Activated naive CD4-positive, alpha-beta T cell treated with anti-CD3 and anti-CD28 coated beads for 36 hours (primary cell): ENCODE data around the gene CXXC1. TPM values are rescaled to one million over a fixed set of nuclear protein-coding genes. Genes with fewer than 3 reads are reported as not detected.
"Not testable (repeated sequence)": the region's sequence is repeated elsewhere in the genome, so short reads cannot be mapped to it uniquely, and the experiment has no call there.

ENCODE experiments used
- CTCF ChIA-PET: fragments of 350-600 bp; sonication (Branson Sonifier 250); formaldehyde crosslinking; loops from one replicate; lab custom pipeline; 2021; ENCODE audit warnings: antibody characterized with exemption; lab: Charles Lee
- DNase-seq: peaks from one replicate; pipeline ENCODE4 v3.0.0-alpha.2; 2020
- H3K27ac Mint-ChIP-seq: one replicate; pipeline ENCODE4 v1.8.0; 2021; ENCODE audit warnings: mild to moderate bottlenecking, mixed read lengths
- H3K27me3 Mint-ChIP-seq: one replicate; pipeline ENCODE4 v1.8.0; 2021; ENCODE audit warnings: low read depth, mixed read lengths
- H3K36me3 Mint-ChIP-seq: one replicate; pipeline ENCODE4 v1.8.0; 2021; ENCODE audit warnings: low read depth, mixed read lengths
- H3K4me1 Mint-ChIP-seq: one replicate; pipeline ENCODE4 v1.8.0; 2021; ENCODE audit warnings: low read depth, mixed read lengths
- H3K4me3 Mint-ChIP-seq: one replicate; pipeline ENCODE4 v1.8.0; 2021; ENCODE audit warnings: mild to moderate bottlenecking, moderate library complexity, mixed read lengths
- H3K9me3 Mint-ChIP-seq: one replicate; pipeline ENCODE4 v1.8.0; 2021; ENCODE audit warnings: mixed read lengths
- intact Hi-C: fragments of 100-400 bp; cut with micrococcal nuclease; formaldehyde crosslinking; loops from one replicate; pipeline ENCODE4 v1.15.1; 2023
- total RNA-seq, 2 experiments: library from RNA; stranded (reverse); gene quantifications; one replicate each; pipeline ENCODE4 v1.2.3, GENCODE V29; 2021

The CXXC1 gene
- total RNA-seq, 2 experiments from 2014 or later: 71.5 to 75.3 TPM

GRCh38 chr18:50288348-50289107 is 1.0 kb upstream of the CXXC1 start:
- not testable (repeated sequence) for H3K9me3 Mint-ChIP-seq, DNase-seq, H3K27me3 Mint-ChIP-seq
- intact Hi-C loops: loop anchor here (1.0 to 10.0 kb wide), 4 partner anchors 10 to 1354 kb away; partner anchors contain the start of gene ACAA2
- Mint-ChIP-seq H3K27ac (peak overlapping the region; percentile 95), H3K4me3 (peak overlapping the region; percentile 93), H3K36me3 (peaks cover 33% of the 10 kb centered on the region), H3K4me1 (peaks cover 24% of the 10 kb centered on the region)
- CTCF ChIA-PET: interaction anchor here (0.5 to 1.2 kb wide), 4 partner anchors 64 to 92 kb away, joined by 3 to 4 read pairs (median 4); no protein-coding TSS in a partner anchor

- CTCF ChIA-PET: no interaction called here
- Mint-ChIP-seq H3K4me1 (peaks cover 27% of the 10 kb centered on the region), H3K36me3 (peaks cover 47% of the 10 kb centered on the region), H3K9me3 (no peaks in the 10 kb centered on the region), H3K27me3 (no peaks in the 10 kb centered on the region), H3K4me3 (peak overlapping the region; percentile 93), H3K27ac (peak overlapping the region; percentile 95)
- intact Hi-C loops: loop anchor here (1.0 to 10.0 kb wide), 11 partner anchors 20 to 1352 kb away; partner anchors contain the start of genes ACAA2, CFAP53, RPL17 and SKA1
- DNase-seq: peak; percentile 20
These were observed 458 bp downstream of the CXXC1 start for GRCh38 chr18:50287028-50287440.

- CTCF ChIA-PET: no interaction called here
- intact Hi-C loops: loop anchor here (1.0 to 10.0 kb wide), 11 partner anchors 20 to 1352 kb away; partner anchors contain the start of genes ACAA2, CFAP53, RPL17 and SKA1
- peak overlapping the region; percentile 93 for H3K4me3 Mint-ChIP-seq
- H3K4me1 Mint-ChIP-seq: peaks cover 27% of the 10 kb centered on the region
- DNase-seq: no peak
- H3K27ac Mint-ChIP-seq: peak overlapping the region; percentile 95
- no peaks in the 10 kb centered on the region for H3K27me3 Mint-ChIP-seq
- H3K9me3 Mint-ChIP-seq: no peaks in the 10 kb centered on the region
- H3K36me3 Mint-ChIP-seq: peaks cover 47% of the 10 kb centered on the region
These were observed 983 bp downstream of the CXXC1 start for GRCh38 chr18:50286391-50287027.

- Mint-ChIP-seq H3K36me3 (peaks cover 50% of the 10 kb centered on the region), H3K4me1 (peaks cover 31% of the 10 kb centered on the region), H3K4me3 (peak overlapping the region; percentile 93), H3K27me3 (no peaks in the 10 kb centered on the region), H3K27ac (peak overlapping the region; percentile 95), H3K9me3 (no peaks in the 10 kb centered on the region)
- intact Hi-C loops: loop anchor here (2.0 to 10.0 kb wide), 5 partner anchors 35 to 1351 kb away; partner anchors contain the start of gene ACAA2
- CTCF ChIA-PET: interaction anchor here (0.5 kb wide), 1 partner anchor 53 kb away, joined by 4 read pairs; no protein-coding TSS in a partner anchor
- no peak for DNase-seq
These were observed 1.7 kb downstream of the CXXC1 start for GRCh38 chr18:50285631-50286321.

GRCh38 chr18:50285071-50285470 is 2.4 kb downstream of the CXXC1 start:
- Mint-ChIP-seq H3K4me1 (peaks cover 38% of the 10 kb centered on the region), H3K4me3 (no peak overlapping the region), H3K36me3 (peaks cover 50% of the 10 kb centered on the region), H3K27ac (no peak overlapping the region), H3K9me3 (no peaks in the 10 kb centered on the region), H3K27me3 (no peaks in the 10 kb centered on the region)
- no peak for DNase-seq
- intact Hi-C loops: loop anchor here (5.0 to 10.0 kb wide), 3 partner anchors 142 to 1350 kb away; partner anchors contain the start of gene ACAA2
- CTCF ChIA-PET: no interaction called here

GRCh38 chr18:50284255-50284885 is 3.1 kb downstream of the CXXC1 start:
- no peak overlapping the region for H3K4me3 Mint-ChIP-seq
- peak overlapping the region; percentile 43 for H3K27ac Mint-ChIP-seq
- no peaks in the 10 kb centered on the region for H3K27me3 Mint-ChIP-seq
- no peak for DNase-seq
- peaks cover 42% of the 10 kb centered on the region for H3K4me1 Mint-ChIP-seq
- peaks cover 50% of the 10 kb centered on the region for H3K36me3 Mint-ChIP-seq
- H3K9me3 Mint-ChIP-seq: no peaks in the 10 kb centered on the region
- intact Hi-C loops: loop anchor here (10.0 kb wide), 1 partner anchor 1350 kb away; no protein-coding TSS in a partner anchor
- CTCF ChIA-PET: no interaction called here

DNA sequence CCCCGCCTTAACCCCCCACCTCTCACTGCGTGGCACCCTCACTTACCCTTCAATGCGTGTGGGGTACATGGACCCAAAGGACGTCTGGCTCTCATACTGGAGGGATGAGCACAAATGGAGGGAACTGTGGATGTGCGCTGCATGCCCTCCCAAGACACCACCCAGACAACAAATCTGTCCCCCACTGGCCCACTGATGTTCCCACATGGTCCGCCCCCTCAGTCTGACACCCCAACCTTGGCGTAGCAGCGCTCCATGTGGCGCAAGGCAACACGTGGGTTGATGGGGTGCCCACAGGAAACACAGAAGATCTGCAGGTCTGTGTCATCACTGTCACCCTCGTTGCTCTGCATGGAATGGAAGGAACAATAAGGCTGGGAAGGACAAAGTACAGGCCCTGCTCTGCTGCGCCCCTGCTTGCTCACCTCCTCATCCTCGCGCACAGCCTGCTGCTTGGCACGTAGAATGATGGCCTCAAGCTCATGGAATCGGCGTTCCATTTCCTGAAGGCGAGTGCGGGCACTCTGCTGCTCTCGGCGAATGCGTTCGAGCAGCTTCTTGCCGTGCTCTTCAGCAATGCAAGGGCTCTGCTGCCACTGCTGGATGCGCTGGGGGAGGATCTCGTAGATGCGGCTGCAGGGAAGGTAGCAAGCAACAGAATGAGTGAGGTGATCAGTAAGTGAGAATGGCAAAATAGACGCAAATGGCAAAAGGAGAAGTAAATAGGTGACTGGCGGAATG is 3.9 kb downstream of the CXXC1 start:
- H3K27me3 Mint-ChIP-seq: no peaks in the 10 kb centered on the region

DNA sequence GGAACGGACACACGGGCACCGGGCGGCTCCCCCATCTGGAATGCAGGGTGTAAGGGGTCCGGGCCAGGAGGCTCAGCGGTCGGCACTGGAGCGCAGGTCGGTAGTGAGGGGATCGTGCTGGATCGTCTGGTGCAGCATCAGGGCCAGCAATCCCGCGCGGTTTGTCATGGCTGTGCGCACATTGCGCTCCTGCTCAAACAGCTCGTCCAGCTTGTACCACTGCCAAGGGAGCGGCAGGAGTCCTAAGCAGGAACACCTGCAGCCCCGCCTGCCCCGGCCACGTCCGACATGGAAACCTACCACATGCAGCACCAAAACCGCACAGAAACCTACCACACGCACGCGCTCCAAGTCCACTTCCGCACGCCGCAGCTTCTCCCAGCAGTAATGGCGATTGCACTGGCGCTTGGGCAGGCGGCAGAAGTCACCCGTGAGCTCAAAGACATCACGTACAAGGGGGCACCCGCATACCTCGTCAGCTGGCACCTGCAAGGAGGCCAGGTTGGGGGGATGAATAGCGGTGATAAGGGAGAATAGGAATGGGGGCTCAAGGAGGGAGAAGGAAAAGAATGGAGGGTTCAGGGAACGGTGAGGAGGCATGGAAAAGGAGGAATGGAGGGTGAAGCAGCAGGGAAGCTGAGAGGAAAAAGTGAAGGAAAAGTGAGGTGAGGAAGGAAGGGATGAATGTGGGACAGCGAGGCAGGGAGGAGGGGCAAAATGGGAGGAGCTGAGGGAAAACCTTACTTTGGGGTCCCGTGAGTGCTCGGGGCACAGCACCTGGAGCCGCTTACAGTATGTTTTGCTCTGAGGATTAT is 4.8 kb downstream of the CXXC1 start:
- H3K27ac Mint-ChIP-seq: peak overlapping the region; percentile 11
- DNase-seq: no peak
- peaks cover 53% of the 10 kb centered on the region for H3K36me3 Mint-ChIP-seq
- H3K4me3 Mint-ChIP-seq: peak overlapping the region; percentile 97
- intact Hi-C loops: loop anchor here (10.0 kb wide), 1 partner anchor 1348 kb away; no protein-coding TSS in a partner anchor
- no peaks in the 10 kb centered on the region for H3K27me3 Mint-ChIP-seq
- CTCF ChIA-PET: interaction anchor here (1.3 kb wide), 1 partner anchor 14 kb away, joined by 4 read pairs; no protein-coding TSS in a partner anchor
- H3K9me3 Mint-ChIP-seq: no peaks in the 10 kb centered on the region
- peaks cover 43% of the 10 kb centered on the region for H3K4me1 Mint-ChIP-seq

More for the DNA sequence above, 3.9 kb downstream of the CXXC1 start:
- intact Hi-C loops: loop anchor here (10.0 kb wide), 1 partner anchor 1349 kb away; no protein-coding TSS in a partner anchor
- H3K27ac Mint-ChIP-seq: peak overlapping the region; percentile 43
- H3K4me3 Mint-ChIP-seq: no peak overlapping the region
- H3K4me1 Mint-ChIP-seq: peaks cover 43% of the 10 kb centered on the region
- no peaks in the 10 kb centered on the region for H3K9me3 Mint-ChIP-seq
- CTCF ChIA-PET: interaction anchor here (0.6 kb wide), 1 partner anchor 146 kb away, joined by 3 read pairs; no protein-coding TSS in a partner anchor
- H3K36me3 Mint-ChIP-seq: peaks cover 50% of the 10 kb centered on the region
- DNase-seq: no peak

- H3K4me1 Mint-ChIP-seq: peaks cover 42% of the 10 kb centered on the region
- no peaks in the 10 kb centered on the region for H3K27me3 Mint-ChIP-seq
These were observed 5.4 kb downstream of the CXXC1 start for GRCh38 chr18:50281972-50282520.

More at GRCh38 chr18:50281972-50282520, 5.4 kb downstream of the CXXC1 start:
- no peak for DNase-seq
- Mint-ChIP-seq H3K4me3 (peak overlapping the region; percentile 97), H3K9me3 (no peaks in the 10 kb centered on the region), H3K36me3 (peaks cover 49% of the 10 kb centered on the region), H3K27ac (peak overlapping the region; percentile 84)
- CTCF ChIA-PET: interaction anchor here (1.3 to 1.5 kb wide), 5 partner anchors 11 to 75 kb away, joined by 4 to 9 read pairs (median 5); partner anchors contain the start of gene CFAP53
- intact Hi-C loops: loop anchor here (1.0 to 10.0 kb wide), 5 partner anchors 16 to 1347 kb away; partner anchors contain the start of genes CFAP53 and MEX3C
